HepG2 (cell line): ENCODE data around the gene XPO1. TPM values are rescaled to one million over a fixed set of nuclear protein-coding genes. Genes with fewer than 3 reads are reported as not detected.
A peak's percentile ranks its signal among the peaks of the same experiment; 100 is the strongest.

Source experiments
- BCLAF1 ChIP-seq: fragments of 450-650 bp; IDR thresholded peaks from 2 replicates; pipeline ENCODE4 v1.6.1; 2017; ENCODE audit warnings: mild to moderate bottlenecking
- DR1 ChIP-seq: sonication (generic); formaldehyde crosslinking; IDR thresholded peaks from 2 replicates; pipeline ENCODE4 v1.8.0; 2021; ENCODE audit warnings: mild to moderate bottlenecking, missing genetic modification reagents, inconsistent platforms
- HNF4A ChIP-seq: sonication (generic); formaldehyde crosslinking; IDR thresholded peaks from 2 replicates; pipeline ENCODE4 v1.4.0; 2020; ENCODE audit warnings: missing genetic modification reagents
- MBNL3 ChIP-seq: fragments of 250-450 bp; sonication (Bioruptor Pico); conservative IDR thresholded peaks from 2 replicates; pipeline ENCODE4 v1.8.0; 2022; ENCODE audit warnings: mild to moderate bottlenecking, inconsistent platforms
- NFAT5 ChIP-seq: sonication (generic); formaldehyde crosslinking; IDR thresholded peaks from 2 replicates; pipeline ENCODE4 v1.4.0; 2020; ENCODE audit warnings: missing genetic modification reagents
- PLRG1 ChIP-seq: fragments of 450-650 bp; conservative IDR thresholded peaks from 2 replicates; pipeline ENCODE4 v1.6.1; 2016
- TBP ChIP-seq: sonication (generic); formaldehyde crosslinking; IDR thresholded peaks from 2 replicates; pipeline ENCODE4 v1.5.0; 2020; ENCODE audit warnings: missing genetic modification reagents
- TEF ChIP-seq: sonication (generic); formaldehyde crosslinking; IDR thresholded peaks from 2 replicates; pipeline ENCODE4 v1.5.0; 2020; ENCODE audit warnings: missing genetic modification reagents
- UBTF ChIP-seq: sonication (generic); formaldehyde crosslinking; IDR thresholded peaks from 2 replicates; pipeline ENCODE4 v1.4.0; 2020; ENCODE audit warnings: mild to moderate bottlenecking, missing genetic modification reagents
- XRCC5 ChIP-seq: fragments of 200-400 bp; formaldehyde crosslinking; optimal IDR thresholded peaks from 2 replicates; pipeline ENCODE3; 2017; ENCODE audit warnings: mild to moderate bottlenecking, low read length
- ZNF12 ChIP-seq: sonication (generic); formaldehyde crosslinking; IDR thresholded peaks from 2 replicates; pipeline ENCODE4 v1.5.0; 2020; ENCODE audit warnings: missing genetic modification reagents
- ZNF414 ChIP-seq: sonication (generic); formaldehyde crosslinking; IDR thresholded peaks from 2 replicates; pipeline ENCODE4 v1.5.0; 2020; ENCODE audit warnings: missing genetic modification reagents
- ZNF496 ChIP-seq: sonication (generic); formaldehyde crosslinking; IDR thresholded peaks from 2 replicates; pipeline ENCODE4 v1.8.1; 2023; ENCODE audit warnings: mild to moderate bottlenecking, moderate library complexity, missing genetic modification reagents; ENCODE audit not compliant: insufficient replicate concordance
- ZNF598 ChIP-seq: sonication (generic); formaldehyde crosslinking; IDR thresholded peaks from 2 replicates; pipeline ENCODE4 v1.5.1; 2020; ENCODE audit warnings: mild to moderate bottlenecking, missing genetic modification reagents, borderline replicate concordance
- ZNF615 ChIP-seq: sonication (generic); formaldehyde crosslinking; IDR thresholded peaks from 2 replicates; pipeline ENCODE4 v1.5.0; 2020; ENCODE audit warnings: mild to moderate bottlenecking, missing genetic modification reagents, borderline replicate concordance
- ZNF691 ChIP-seq: sonication (generic); formaldehyde crosslinking; IDR thresholded peaks from 2 replicates; pipeline ENCODE4 v1.4.0; 2020; ENCODE audit warnings: missing genetic modification reagents, low read depth, mild to moderate bottlenecking, borderline replicate concordance
- polyA plus RNA-seq, 8 experiments: library from polyadenylated mRNA; depleted of rRNA in 3 of 8; stranded (reverse) in 7 of 8; unstranded in 1 of 8; fragments of >200 nt; fragmentation: Illumina TruSeq in 4 of 8; extraction: Trizol in 4 of 8; gene quantifications; 2 replicates each; pipeline versions ENCODE4 v1.2.1 to v1.2.3, GENCODE V29; 2011 to 2016; ENCODE audit warnings: low read depth in 4 of 8, missing spikeins in 1 of 8, mixed read lengths in 1 of 8; ENCODE audit not compliant: insufficient read depth in 1 of 8
- total RNA-seq, 5 experiments: library from RNA; depleted of rRNA; stranded (reverse); fragments of >200 nt; fragmentation: Illumina TruSeq; extraction: Trizol; gene quantifications; 2 replicates each; pipeline ENCODE4 v1.2.3, GENCODE V29; 2016; ENCODE audit warnings: low read depth in 1 of 5

XPO1 gene
- total and polyA plus RNA-seq, 2 of the 13 experiments (the other 11 are each of a cell fraction or from before 2014, with no cell fraction given), result 67.4 to 212 TPM

GRCh38 chr2:61470122-61470951, 67.8 kb downstream of the XPO1 start (continued):
- TF ChIP-seq ZNF691 (CRISPR knock-in tag), result no peak
- TF ChIP-seq PLRG1, result no peak
- TF ChIP-seq DR1 (CRISPR knock-in tag), result no peak
- no peak for TF ChIP-seq MBNL3 (CRISPR knock-in tag)
- TF ChIP-seq ZNF12 (CRISPR knock-in tag), result no peak
- TF ChIP-seq TBP (CRISPR knock-in tag), result no peak
- TF ChIP-seq ZNF414 (CRISPR knock-in tag), result peak; percentile 6
- no peak for TF ChIP-seq ZNF615 (CRISPR knock-in tag)
- TF ChIP-seq UBTF (CRISPR knock-in tag), result peak; percentile 67
- TF ChIP-seq ZNF496 (CRISPR knock-in tag), result no peak
- TF ChIP-seq NFAT5 (CRISPR knock-in tag), result no peak
- TF ChIP-seq ZNF598 (CRISPR knock-in tag), result no peak
- no peak for TF ChIP-seq TEF (CRISPR knock-in tag)
- no peak for TF ChIP-seq HNF4A
- TF ChIP-seq XRCC5, result peak; percentile 30
- no peak for TF ChIP-seq BCLAF1
